Measurements from ENCODE around the gene CFAP57.
A peak's percentile ranks its signal among the peaks of the same experiment; 100 is the strongest.

CFAP57 gene

DNA sequence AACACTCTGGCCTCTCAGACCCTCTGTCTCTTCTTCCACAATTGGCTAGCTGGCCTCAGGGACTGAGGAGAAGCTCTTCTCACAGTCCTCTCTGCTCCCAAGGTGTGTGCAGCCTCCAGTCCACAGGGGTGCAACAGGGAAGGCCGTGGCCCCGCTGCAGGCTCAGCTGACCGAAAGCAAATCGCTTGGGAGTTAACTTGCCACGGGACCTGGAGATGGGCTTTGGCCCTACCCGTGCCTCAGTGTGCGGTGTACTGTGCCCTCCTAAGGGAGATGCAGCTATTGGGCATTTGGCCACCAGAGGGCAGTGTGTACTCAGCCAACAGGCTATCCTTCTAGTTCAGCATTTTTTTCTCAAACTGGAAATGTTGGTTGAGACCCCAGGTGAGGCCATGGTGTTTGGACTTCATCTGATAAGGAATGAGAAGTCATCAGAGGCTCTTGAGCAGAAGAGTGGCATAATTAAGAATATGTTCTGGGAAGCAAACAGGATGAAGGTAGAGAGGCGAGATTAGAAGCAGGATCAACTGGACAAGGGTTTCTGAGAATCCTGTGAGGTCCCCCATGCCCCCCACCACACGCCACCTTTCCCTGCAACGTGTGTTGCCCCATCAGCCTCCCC is 55.1 kb downstream of the CFAP57 start:
- peak; percentile 79 for DNase-seq (ENCODE audit: low spot score)

DNA sequence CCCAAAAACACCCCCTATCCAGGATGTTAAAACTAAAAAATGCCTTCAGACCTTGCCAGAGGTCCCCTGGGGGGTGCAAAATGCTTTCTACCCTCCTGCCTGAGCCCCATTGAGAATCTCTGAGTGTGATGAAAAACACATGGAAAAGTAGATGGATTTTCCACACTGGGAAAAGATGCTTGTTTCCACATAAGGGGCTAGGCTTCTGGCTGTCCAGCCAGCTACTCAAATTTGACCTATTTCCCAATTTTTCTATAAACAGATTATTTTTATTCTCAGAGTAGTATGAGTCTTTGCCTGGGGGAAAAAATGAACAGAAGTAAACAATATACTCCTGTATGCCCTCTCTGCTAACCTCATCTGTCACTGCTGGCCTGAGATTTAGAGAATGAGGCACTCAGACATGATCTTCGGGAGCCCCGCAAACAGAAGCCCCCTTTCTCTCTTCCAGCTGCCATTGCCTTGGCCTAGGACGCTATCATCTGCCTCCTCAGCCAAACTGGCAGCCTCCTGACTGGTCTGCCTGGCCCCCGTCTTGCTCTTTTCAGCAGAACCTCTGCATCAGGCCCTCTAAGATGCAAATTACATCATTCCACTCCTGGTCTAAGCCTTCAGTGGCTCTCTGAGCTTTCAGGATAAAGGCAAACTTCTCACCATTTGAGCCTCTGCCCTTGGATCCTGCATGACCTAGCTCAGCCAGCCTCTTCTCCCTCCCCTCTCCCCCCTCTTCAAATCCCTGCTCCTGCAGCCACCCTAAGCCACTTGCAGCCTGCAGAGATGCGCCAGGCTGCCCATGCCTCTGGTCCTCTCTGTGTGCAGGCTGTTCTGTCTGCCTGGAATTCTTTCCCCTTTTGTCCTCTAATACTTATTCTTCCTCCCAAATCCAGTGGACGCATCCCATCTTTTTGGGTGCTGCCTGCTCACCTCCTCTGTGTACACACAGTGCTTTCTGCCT is 58.0 kb downstream of the CFAP57 start:
- DNase-seq (ENCODE audit: low spot score), result no peak

DNA sequence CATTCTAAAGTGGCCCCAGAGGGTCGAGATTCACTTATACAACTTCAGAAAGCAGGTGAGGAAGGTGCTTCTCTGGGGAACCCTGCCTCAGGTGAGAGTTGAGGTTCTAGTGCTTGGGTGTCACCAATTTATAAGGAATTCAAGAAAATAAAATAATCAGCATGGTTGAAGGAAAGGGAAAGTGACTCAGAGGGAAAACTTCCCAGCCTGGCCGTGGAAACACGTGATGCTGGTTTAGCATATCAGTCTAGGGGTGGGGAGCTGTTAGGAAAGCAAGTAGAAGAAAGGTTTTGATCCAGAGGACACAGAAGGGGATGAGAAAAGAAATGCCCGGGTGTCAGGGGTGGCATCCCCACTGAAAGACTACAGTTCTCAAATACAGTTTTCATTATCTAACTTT is 59.9 kb downstream of the CFAP57 start:
- no peak for DNase-seq (ENCODE audit: low spot score)

DNA sequence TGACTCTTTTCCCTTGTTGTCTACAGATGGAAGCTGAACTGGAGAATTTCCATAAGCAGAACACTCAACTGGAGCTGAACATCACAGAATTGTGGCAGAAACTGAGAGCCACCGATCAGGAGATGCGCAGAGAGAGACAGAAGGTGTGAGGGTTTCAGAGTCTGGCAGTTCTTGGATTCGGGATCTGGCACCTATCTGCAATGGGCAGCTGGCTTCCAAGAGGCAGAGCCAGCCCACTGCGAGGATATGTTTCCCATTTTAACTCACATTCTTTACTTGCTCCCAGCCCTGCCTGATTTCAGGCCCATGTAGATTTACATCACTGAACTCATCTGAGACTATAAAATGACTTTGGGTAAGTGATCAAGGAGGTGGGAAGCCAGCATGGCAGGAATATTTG is 60.4 kb downstream of the CFAP57 start:
- no peak for DNase-seq (ENCODE audit: low spot score)

DNA sequence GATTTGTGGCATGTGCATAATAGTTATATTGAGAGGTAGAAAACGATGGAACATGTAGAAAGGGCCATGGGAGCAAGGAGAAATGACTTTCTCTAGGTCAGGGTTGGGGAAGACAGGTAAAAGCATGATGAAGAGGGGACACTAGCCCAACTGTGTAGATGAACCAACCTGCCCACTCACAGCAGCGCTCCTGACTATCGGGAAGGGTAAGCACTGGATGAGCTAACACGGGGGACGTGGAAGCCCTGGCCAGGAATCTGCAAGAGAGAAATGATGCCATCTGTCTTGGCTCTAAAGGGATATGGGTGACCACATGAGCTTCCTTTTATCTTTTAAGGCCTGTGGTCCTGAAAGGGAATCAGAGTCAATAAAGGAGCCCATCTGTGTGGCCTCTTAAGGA is 61.5 kb downstream of the CFAP57 start:
- no peak for DNase-seq (ENCODE audit: low spot score)

DNA sequence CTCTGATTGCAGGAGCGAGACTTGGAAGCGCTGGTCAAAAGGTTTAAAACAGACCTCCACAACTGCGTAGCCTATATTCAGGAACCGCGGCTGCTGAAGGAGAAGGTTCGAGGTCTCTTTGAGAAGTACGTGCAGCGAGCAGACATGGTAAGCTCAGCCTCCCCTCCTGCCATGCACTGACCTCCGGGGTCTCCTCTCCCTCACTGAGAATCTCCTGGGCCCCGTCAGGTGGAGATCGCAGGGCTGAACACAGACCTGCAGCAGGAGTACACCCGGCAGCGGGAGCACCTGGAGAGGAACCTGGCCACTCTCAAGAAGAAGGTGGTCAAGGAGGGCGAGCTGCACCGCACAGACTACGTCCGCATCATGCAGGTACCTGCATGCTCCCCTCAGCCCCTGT is 62.1 kb downstream of the CFAP57 start:
- DNase-seq (ENCODE audit: low spot score), result no peak

DNA sequence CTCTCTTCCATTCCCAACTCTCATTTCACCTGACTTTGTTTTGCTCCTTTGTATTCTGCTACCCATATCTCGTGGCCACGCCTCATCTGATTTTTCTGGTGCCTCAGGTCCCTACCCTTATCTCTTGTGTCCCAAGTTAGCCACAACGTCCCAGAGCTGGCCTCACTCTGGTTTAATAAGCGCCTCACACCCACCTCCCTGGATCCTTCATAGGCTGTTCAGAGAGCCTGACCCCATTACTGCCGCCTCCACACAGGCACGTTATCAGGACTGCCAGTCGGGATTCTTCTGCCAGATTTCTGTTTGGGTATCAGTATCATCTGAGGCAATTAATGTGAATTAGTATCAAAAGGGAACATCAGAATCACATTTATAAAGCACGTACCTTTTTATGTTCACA is 62.9 kb downstream of the CFAP57 start:
- no peak for DNase-seq (ENCODE audit: low spot score)

DNA sequence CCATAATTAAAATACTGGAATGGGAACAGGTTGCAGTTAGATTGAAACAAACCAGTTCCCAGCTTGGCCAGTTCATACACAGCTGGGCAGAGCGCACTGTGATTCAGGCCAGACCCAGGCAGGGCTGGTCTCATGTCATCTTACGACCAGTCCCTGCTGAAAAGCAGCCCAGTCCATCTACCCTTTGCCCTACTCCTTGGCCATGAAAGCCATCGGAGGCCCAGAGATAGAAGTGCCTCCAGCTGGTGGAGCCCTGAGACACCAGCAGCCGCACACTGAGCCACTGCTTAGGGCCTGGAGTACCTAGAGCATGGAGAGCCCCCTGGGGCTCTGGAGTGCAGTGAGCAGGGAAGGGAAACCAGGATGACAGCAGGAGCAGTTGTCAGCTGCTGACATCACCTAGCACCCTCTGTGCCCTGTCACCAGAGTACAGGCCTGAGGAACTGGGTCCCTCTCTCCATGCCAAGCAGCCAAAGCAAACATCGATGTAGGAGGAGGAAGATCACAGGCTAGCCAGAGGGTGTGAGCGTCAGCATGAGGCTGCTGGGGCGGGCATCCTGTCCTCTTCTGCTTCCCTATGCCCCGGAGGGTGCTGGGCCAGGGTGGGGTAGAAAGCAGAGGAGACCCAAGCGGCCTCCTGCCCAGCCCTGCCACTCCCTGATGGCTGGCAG is 63.5 kb downstream of the CFAP57 start:
- DNase-seq (ENCODE audit: low spot score), result no peak

DNA sequence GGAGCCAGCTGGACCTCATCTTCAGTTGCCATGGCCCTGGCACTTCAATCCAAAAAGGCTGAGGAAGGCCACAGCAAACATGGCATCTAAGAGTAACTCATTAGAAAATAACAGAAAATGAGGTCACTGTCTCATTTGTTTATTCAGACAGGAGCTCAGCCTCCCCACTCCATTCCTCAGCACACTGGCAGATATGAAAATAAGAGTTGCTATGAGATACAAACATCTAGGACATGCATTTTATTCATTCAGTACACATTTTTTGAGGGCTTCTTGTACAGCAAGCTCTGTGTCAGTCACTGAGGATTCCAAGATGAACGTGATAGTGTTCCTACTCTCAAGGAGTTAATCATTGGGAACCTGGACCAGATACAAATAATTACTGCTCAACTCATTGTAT is 65.0 kb downstream of the CFAP57 start:
- DNase-seq (ENCODE audit: low spot score), result no peak

DNA sequence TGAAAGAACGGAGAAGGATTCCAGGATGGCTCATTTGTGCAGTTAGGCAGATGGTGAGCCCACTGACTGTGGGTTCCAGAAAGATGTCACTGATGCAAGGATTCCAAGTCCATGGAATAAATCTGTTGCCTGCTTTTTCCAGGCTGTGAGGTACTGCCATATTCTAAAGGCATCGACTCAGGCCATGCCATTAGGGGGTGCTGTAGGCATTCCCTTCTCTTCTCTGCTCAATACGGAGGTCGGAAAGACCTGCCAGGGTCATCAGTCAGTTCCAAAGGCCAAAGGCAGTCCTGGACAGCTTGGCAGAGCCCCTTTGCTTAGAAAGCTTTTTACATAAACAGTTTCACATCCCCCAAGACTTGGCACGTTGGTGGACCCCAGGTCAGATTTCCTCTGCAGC is 66.0 kb downstream of the CFAP57 start:
- peak; percentile 89 for DNase-seq (ENCODE audit: low spot score)

DNA sequence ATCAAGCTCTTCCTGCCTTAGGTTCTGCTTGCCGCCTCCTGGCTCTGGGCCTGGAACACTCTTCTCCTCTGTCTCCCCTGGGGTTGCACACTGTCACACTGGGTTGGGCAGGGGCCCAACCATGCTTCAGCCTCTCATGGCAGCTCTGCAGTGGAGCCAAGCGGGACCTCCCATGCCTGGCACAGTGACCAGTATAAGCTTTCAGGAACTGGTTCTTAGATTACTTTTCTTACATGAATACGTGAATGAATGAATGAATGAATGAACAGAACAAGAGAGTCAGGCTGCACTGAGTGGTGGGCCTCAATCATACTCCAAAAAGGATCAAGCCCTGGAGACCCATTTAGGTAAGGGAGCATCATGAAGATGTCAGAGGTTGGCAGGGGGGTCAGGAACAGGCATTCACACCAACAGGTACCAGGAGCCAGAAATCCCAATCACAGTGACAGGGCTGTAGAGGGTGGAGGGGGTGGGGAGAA is 66.9 kb downstream of the CFAP57 start:
- DNase-seq (ENCODE audit: low spot score), result no peak

DNA sequence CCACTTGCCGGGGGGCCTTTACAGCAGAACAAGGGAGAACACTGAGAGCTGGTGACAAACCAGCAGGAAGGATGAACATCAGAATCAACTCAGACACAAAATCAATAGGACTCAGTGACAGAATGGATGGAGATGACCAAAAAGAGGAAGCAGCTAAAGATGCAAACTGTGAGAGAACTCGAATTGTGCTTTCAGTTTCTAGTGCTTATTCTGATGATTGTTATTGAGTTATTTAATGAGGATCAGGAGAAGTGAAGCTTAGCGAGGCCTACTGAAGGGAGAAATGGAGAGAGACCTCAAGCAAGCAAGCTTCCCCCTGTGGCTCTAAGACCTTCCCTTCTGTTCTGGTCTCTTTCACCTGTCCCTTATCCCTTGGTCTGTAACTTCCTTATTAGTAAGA is 67.4 kb downstream of the CFAP57 start:
- DNase-seq (ENCODE audit: low spot score), result no peak

DNA sequence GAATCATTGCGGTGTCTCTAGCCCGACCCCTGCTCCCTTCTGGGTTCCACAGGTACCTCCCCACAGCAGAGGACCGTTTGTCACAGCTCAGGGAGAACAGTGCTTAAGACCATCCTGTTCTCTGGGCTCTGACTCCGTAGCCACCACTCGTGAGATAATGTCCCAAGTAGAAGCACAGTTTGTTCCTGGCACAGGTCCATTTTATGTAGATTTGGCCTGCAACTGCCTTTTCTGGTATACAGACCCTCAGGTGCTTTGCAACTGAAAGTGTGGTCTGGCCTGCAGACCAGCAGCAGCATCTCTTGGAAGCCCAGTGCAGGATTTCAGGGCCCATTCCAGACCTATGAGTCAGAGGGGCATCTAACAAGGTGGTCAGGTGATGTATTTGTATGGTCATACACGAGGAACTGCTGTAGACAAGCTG is 69.3 kb downstream of the CFAP57 start:
- no peak for DNase-seq (ENCODE audit: low spot score)

DNA sequence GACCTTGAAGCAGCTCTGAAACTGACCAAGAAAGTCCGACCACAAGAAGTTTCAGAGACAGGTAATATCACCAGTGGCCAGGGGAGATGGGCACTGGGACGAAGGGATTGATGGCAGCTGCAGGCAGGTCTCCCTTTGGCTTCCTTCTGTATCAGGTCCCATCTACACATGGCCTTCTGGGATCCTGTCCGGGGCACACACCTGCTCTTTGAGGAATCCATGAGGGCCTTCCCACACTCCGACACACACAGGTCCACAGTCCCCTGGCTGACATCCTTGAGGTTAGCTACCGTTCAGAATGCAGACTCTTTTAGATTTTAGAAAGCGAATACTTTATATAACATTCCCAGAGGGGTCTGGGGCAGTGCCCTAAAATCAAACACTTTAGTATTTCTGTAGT is 71.2 kb downstream of the CFAP57 start:
- DNase-seq (ENCODE audit: low spot score), result no peak

DNA sequence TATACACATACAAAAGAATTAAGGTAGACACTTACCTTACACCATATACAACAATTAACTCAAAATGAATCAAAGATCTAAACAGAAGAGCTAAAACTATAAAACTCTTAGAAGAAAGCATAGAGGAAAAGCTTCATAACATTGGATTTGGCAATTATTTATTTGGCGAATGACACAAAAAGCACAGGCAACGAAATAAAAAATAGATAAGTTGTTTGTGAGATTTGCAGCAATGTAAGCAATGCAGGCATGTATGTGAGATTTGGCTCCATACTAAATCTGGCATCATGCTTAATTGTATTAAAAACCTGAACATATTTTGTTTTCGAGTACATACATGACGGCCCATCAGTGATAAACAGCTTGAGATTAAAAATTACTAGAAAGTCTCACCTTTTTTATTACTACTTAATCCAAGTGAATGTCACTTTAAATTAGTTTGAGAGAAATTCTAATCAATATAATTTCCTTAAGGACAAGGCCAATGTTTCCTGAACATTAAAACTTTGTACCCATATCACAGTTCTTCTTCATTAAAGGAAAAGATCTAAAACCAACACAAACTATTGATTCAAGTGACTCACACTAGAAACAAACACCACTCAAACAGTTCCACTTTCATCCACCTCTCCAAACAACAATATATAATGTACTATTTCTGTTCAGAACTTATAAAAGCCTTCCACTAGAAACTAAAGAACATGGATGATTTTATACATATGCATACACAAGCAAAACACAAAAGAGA is 74.5 kb downstream of the CFAP57 start:
- no peak for DNase-seq (ENCODE audit: low spot score)

DNA sequence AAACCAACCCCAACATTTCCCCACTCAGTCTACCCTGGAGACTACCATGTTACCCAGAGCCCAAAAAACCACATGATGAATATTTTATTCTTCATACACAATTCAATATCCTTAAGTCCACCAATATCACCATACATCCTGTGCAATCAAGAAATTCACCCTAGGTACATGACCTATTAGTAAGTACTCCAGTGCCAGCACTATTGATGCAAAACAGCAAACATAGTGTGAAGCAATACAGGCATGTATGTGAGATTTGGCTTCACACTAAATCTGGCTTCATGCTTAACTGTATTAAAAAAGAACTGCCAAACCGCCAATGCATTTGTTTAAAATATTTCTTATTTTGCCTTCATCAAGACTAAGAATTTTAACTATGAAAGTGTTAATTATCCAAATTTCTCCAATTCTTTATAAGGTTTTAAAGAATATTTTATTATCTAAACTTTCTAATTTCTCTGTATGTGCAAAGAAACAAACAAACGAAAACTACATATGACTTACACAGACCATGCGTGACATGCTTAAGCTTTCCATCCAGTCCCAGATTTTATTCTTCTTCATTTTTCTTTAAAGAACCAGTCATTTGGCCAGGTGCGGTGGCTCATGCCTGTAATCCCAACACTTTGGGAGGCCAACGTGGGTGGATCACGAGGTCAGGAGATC is 75.3 kb downstream of the CFAP57 start:
- no peak for DNase-seq (ENCODE audit: low spot score)

DNA sequence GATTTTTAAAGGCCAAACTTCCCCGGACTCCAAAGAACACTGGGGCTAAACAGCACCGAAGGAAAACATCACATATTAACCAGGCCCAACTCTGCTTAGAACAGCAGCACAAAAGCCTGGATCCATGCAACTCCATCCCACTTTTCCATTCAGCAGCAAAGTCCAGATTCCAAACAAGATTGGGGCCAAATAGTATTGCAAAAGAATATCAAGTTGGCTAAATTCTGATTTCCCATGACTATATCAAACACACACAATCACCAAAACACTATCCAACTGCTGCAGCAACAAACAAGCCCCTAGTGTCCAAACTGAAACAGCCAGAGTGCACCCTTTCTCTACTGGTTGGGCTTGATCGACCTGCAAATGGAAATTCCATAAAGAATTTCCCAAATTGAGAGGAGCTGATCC is 78.2 kb downstream of the CFAP57 start:
- DNase-seq (ENCODE audit: low spot score), result no peak

DNA sequence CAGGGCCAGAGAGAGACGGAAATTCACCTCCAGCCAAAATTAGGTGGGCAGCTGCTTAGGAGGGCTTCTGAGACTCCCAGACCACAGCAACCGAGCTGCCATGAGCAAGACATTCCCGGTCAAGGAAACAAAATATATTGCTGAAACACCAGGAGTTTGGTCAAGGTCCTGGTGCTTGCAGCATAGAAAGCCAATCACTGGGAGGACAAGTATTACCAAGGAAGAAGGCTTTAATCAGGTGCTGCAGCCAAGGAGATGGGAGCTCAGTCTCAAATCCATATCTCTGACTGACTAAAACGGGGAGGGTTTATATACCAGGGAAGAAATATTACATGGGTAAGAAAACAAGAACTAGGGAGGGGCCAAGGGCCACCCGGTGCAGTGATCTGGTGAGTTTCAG is 78.9 kb downstream of the CFAP57 start:
- DNase-seq (ENCODE audit: low spot score), result no peak

DNA sequence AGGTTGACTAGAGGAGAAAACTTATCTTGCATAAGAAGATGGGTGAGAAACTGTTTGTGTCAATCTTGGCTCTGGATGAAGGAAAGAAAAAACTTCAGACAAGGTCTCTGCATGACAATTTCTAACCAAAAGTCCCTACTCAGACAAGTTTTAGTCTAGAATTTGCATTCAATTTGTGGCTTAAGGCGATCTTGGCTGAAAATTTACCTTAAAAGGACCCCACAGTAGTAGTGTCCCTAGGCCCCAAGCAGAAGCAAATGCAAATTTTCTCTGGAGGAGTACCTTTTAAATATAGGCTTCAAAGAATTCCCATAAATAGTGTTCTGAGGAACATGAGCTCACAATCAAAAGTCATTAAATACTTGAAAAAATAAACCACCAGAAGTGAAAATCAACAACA is 80.1 kb downstream of the CFAP57 start:
- DNase-seq (ENCODE audit: low spot score), result no peak

DNA sequence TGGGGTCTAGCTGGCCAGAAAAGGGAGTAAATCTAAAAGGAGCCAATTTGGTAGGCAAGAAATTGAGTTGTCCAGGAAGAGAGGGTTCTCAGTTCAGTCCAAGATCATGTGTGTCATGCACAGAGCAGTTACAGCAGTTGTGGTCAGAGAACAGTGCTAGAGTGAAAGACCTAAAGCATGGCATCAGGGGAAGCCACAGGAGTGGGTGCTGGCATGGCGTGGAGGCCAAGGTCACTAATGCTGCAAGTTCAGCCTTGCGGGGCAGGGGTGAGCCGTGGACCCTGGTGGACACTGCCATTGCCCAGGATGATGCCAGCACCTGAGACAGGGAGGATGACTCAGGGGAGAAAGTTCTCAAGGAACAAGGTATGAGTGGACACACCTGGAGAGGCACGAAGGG is 81.0 kb downstream of the CFAP57 start:
- DNase-seq (ENCODE audit: low spot score), result no peak

DNA sequence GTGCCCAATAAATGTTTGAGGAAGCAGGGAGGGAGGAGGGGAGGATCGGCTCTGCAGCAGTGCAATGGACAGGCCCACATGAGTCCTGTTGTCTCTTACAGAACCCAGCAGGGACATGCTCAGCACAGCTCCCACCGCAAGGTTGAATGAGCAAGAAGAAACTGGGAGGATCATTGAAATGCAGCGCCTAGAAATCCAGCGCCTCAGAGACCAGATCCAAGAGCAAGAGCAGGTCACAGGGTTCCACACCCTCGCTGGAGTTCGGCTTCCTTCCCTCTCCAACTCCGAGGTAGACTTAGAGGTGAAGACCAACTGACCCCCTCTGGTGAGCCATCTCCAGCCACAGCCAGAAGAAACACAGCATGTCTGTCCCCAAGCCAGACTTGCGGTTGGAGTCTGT is 81.7 kb downstream of the CFAP57 start:
- DNase-seq (ENCODE audit: low spot score), result no peak

Data from globus pallidus (tissue), 1 donor.